ENCODE data around the gene RAD51. TPM values are rescaled to one million over a fixed set of nuclear protein-coding genes. Genes with fewer than 3 reads are reported as not detected.

The RAD51 gene
- total RNA-seq, 2 donors from 2014 or later, result 2.3 TPM; not detected in 1

DNA sequence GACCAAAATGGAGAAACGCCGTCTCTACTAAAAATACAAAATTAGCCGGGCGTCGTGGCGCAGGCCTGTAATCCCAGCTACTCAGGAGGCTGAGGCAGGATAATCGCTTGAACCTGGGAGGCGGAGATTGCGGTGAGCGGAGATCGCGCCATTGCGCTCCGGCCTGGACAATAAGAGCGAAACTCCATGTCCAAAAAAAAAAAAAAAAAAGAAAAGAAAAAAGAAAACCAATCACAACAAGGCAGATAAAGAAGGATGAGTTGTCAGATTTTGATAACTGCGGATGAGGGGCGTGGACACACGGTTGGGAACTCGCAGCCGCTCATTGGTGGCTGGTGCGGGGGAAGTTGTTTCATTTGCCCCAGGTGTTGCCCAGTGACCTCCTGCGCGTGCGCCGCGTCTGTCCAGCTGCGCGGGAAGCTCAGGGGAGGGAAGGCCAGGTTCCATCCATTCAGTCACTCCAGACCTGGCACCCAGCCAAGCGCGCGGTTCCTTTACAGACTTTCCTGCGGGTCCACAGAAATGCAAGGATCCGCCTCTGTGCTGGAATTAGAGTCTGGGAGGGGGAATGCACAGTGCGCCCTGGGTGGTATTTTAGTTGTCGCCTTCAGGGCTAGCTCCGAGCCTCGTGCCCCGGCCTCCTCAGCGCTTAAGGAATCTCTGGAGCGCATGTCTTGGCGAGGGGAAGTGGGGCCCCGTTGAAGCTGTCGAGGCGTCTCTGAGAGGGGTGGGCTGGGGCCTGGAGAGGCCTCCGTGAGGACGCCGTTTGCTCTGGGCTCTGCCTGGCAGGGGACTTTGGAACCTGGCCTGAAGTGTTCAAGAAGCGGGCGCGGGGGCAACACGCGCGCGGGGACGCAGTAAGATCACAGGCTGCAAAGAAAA, 68.2 kb downstream of the RAD51 start:
- Histone ChIP-seq H3K27me3 (no peaks in the 10 kb centered on the region), H3K36me3 (replicated peaks in 1 of 2; ENCODE audit: insufficient read depth in 1 of 2, low read depth in 2 of 2) (no peaks in the 10 kb centered on the region), H3K27ac (peak overlapping the region; percentile 72 to 94 (median 86)), H3K4me3 (peak overlapping the region; percentile 18 to 20), H3K9me3 (no peaks in the 10 kb centered on the region), H3K4me1 (peaks cover 36% of the 10 kb centered on the region)
- intact Hi-C loops (cut with DNase I), result no loop called here
- peak; percentile 54 for ATAC-seq
- 27 to 39% methylated on average over 39 to 55 of the region's 55 CpGs for WGBS, 2 donors
- TF ChIP-seq, protein P1, sequence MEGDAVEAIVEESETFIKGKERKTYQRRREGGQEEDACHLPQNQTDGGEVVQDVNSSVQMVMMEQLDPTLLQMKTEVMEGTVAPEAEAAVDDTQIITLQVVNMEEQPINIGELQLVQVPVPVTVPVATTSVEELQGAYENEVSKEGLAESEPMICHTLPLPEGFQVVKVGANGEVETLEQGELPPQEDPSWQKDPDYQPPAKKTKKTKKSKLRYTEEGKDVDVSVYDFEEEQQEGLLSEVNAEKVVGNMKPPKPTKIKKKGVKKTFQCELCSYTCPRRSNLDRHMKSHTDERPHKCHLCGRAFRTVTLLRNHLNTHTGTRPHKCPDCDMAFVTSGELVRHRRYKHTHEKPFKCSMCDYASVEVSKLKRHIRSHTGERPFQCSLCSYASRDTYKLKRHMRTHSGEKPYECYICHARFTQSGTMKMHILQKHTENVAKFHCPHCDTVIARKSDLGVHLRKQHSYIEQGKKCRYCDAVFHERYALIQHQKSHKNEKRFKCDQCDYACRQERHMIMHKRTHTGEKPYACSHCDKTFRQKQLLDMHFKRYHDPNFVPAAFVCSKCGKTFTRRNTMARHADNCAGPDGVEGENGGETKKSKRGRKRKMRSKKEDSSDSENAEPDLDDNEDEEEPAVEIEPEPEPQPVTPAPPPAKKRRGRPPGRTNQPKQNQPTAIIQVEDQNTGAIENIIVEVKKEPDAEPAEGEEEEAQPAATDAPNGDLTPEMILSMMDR (IDR thresholded peaks at IDR 0.05), result no peak
- TF ChIP-seq POLR2A (IDR thresholded peaks at IDR 0.05), result no peak
- DNase-seq, result peak; percentile 83 to 89 (median 86)

DNA sequence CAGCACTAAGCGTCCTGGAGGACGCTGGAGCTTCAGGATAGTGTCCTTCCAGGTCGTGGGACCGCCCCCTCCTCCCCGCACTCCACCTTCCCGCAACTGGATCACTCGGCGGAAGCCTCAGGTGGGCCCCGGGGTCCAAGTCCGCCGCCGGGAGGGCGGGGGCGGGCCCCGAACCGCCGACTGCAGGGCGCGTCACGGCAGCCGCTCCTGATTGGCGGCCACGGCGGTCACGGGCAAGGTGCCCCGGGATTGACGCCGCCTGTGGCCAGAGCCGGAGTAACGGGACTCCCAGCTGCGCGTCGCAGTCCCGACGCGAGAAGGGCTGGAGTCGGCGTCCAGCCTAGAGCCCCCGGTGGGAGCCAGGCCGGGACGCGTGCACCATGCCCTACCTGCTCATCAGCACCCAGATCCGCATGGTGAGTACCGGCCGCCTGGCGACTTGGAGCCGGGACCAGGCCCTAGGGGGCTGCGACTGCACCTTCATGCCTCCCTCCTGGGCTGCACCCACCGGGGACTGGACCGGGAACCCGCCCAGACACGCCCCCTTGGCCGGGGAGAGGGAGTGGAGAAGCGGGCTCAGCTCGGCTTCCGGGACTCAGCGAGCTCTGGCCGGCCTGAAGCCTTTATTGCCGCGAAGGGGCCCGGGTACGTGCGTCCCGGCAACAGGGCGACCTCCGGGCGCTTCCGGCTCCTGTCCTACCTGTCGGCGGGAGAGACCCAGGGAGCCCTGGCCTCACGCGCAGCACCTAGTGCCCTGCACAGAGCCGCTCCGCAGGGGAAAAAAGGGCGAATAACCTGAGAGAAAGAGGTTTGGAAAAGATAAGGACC, 69.0 kb downstream of the RAD51 start, which contains the start of gene GCHFR:
TSS of gene GCHFR (plus strand) at position 268 of the 828 bp plus-strand sequence. CDS start at position 381, 113 bp downstream.
- no peaks in the 10 kb centered on the region for H3K9me3 ChIP-seq
- no peaks in the 10 kb centered on the region for H3K27me3 ChIP-seq
- H3K4me1 ChIP-seq, result peaks cover 36% of the 10 kb centered on the region
- peak within 1 kb of the TSS; percentile 72 to 94 (median 86) for H3K27ac ChIP-seq
- TF ChIP-seq POLR2A (IDR thresholded peaks at IDR 0.05), result peak; percentile 37 to 67 (median 62)
- TF ChIP-seq, protein P1 (IDR thresholded peaks at IDR 0.05), result peak in 6 of 7 experiments; percentile 32 to 52 (median 42)
- DNase-seq (peak; percentile 77 to 85 (median 82)), ATAC-seq (peak; percentile 79)
- H3K4me3 ChIP-seq, result peak within 1 kb of the TSS; percentile 18 to 20
- intact Hi-C loops (cut with DNase I), result no loop called here
- H3K36me3 ChIP-seq (replicated peaks in 1 of 2; ENCODE audit: insufficient read depth in 1 of 2, low read depth in 2 of 2), result no peaks in the 10 kb centered on the region
- WGBS, 2 donors, result 0 to 1% methylated on average over 11 to 75 of the region's 75 CpGs

DNA sequence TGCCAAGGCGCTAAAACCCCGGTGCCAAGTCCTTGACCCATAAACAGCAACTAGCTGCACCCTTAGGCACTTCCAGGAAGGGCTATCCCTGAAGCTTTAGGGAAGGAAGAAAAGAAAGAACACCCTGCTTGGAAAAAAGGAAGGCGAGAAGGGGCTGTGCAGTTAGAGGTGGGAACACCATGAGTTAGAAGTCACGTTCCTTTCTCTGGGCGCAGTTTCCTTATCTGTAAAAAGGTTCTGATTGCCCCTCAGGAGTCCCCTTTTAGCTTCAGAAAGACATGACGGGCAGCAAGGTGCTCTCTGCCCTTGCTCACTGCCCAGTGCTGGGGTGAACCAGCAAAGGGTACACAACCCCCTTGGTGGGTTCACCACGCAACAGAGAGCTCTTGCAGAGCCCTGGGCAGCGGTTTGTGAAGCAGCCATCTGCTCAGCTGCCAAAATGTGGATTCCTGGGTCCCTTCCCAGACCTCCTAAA, 69.7 kb downstream of the RAD51 start:
- peak overlapping the region in 1 of 2 donors; percentile 18 for H3K4me3 ChIP-seq
- DNase-seq (no peak), ATAC-seq (no peak)
- intact Hi-C loops (cut with DNase I), result no loop called here
- no peaks in the 10 kb centered on the region for H3K9me3 ChIP-seq
- peak overlapping the region; percentile 72 to 94 (median 86) for H3K27ac ChIP-seq
- H3K36me3 ChIP-seq (replicated peaks in 1 of 2; ENCODE audit: insufficient read depth in 1 of 2, low read depth in 2 of 2), result no peaks in the 10 kb centered on the region
- H3K27me3 ChIP-seq, result no peaks in the 10 kb centered on the region
- 8 to 14% methylated on average over 6 to 8 of the region's 8 CpGs for WGBS, 2 donors
- TF ChIP-seq, protein P1 (IDR thresholded peaks at IDR 0.05), result no peak
- TF ChIP-seq POLR2A (IDR thresholded peaks at IDR 0.05), result no peak
- H3K4me1 ChIP-seq, result peaks cover 36% of the 10 kb centered on the region

- DNase-seq, result no peak
- Histone ChIP-seq H3K27me3 (no peaks in the 10 kb centered on the region), H3K4me1 (peaks cover 36% of the 10 kb centered on the region), H3K27ac (peak overlapping the region in 1 of 4 donors; percentile 91), H3K36me3 (replicated peaks in 1 of 2; ENCODE audit: insufficient read depth in 1 of 2, low read depth in 2 of 2) (no peaks in the 10 kb centered on the region), H3K9me3 (no peaks in the 10 kb centered on the region), H3K4me3 (no peak overlapping the region)
- intact Hi-C loops (cut with DNase I), result no loop called here
- TF ChIP-seq, protein P1 (IDR thresholded peaks at IDR 0.05), result no peak
- no peak for TF ChIP-seq POLR2A (IDR thresholded peaks at IDR 0.05)
- 72 to 73% methylated on average over 6 to 7 of the region's 7 CpGs for WGBS, 2 donors
- no peak for ATAC-seq
Observed at GRCh38 chr15:40766194-40766815, 71.3 kb downstream of the RAD51 start.
